DOHH2 (cell line): ENCODE results near the gene VEGFA.

ENCODE experiments used
- H3F3A ChIP-seq: fragments of 200-600 bp; sonication (generic), shearing (Covaris generic); 2 replicates; pipeline ENCODE4 v1.6.0; 2016; ENCODE audit warnings: antibody characterized with exemption, mild to moderate bottlenecking; ENCODE audit not compliant: control insufficient read depth, insufficient read depth
- H3K27ac ChIP-seq: fragments of 200-600 bp; sonication (generic); 2 replicates; pipeline ENCODE4 v1.5.1; 2014; ENCODE audit warnings: low read depth, mild to moderate bottlenecking, low read length, moderate library complexity
- H3K27me3 ChIP-seq: fragments of 200-600 bp; sonication (generic); 2 replicates; pipeline ENCODE4 v1.6.1; 2014; ENCODE audit warnings: mild to moderate bottlenecking, low read length, mixed read lengths; ENCODE audit not compliant: control insufficient read depth
- H3K36me3 ChIP-seq: fragments of 200-600 bp; sonication (generic); 2 replicates; pipeline ENCODE4 v1.6.1; 2014; ENCODE audit warnings: mild to moderate bottlenecking, low read length, moderate library complexity, mixed read lengths; ENCODE audit not compliant: control insufficient read depth
- H3K4me1 ChIP-seq: fragments of 200-600 bp; sonication (generic); 2 replicates; pipeline ENCODE4 v1.6.1; 2014; ENCODE audit warnings: mild to moderate bottlenecking, low read length, mixed read lengths; ENCODE audit not compliant: control insufficient read depth
- H3K4me2 ChIP-seq: fragments of 200-600 bp; sonication (generic); 2 replicates; pipeline ENCODE4 v1.6.0; 2014; ENCODE audit warnings: mild to moderate bottlenecking, low read length, moderate library complexity
- H3K4me3 ChIP-seq: fragments of 200-600 bp; sonication (generic); 2 replicates; pipeline ENCODE4 v1.5.1; 2014; ENCODE audit warnings: mild to moderate bottlenecking, low read length, mixed read lengths
- H3K79me2 ChIP-seq: fragments of 200-600 bp; sonication (generic); 2 replicates; pipeline ENCODE4 v1.6.1; 2014; ENCODE audit warnings: mild to moderate bottlenecking, low read length, mixed read lengths; ENCODE audit not compliant: control insufficient read depth
- H3K9me2 ChIP-seq: fragments of 200-600 bp; sonication (generic); replicated peaks from 2 replicates; pipeline ENCODE4 v1.6.1; 2014; ENCODE audit warnings: mild to moderate bottlenecking, low read length, mixed read lengths; ENCODE audit not compliant: control insufficient read depth
- H3K9me3 ChIP-seq: fragments of 200-600 bp; sonication (generic); 2 replicates; pipeline ENCODE4 v1.6.1; 2014; ENCODE audit warnings: antibody characterized with exemption, low read length, mixed read lengths; ENCODE audit not compliant: control insufficient read depth, insufficient read depth
- H4K20me1 ChIP-seq: fragments of 200-600 bp; sonication (generic); 2 replicates; pipeline ENCODE4 v1.6.0; 2014; ENCODE audit warnings: low read depth, mild to moderate bottlenecking, antibody characterized with exemption, low read length, moderate library complexity; ENCODE audit not compliant: control insufficient read depth, insufficient read depth
- EZH2phosphoT487 ChIP-seq: fragments of 200-600 bp; sonication (generic); IDR thresholded peaks from 2 replicates; pipeline ENCODE4 v1.6.1; 2017; ENCODE audit warnings: borderline replicate concordance, mild to moderate bottlenecking, antibody characterized with exemption, low read length, moderate library complexity, mixed read lengths
- TF ChIP-seq, protein P1 (sequence below): fragments of 200-600 bp; sonication (generic); IDR thresholded peaks from one replicate; pipeline ENCODE4 v1.5.1; 2014; ENCODE audit warnings: antibody characterized with exemption, mild to moderate bottlenecking, low read depth, low read length; ENCODE audit not compliant: poor library complexity, severe bottlenecking

Gene VEGFA

DNA sequence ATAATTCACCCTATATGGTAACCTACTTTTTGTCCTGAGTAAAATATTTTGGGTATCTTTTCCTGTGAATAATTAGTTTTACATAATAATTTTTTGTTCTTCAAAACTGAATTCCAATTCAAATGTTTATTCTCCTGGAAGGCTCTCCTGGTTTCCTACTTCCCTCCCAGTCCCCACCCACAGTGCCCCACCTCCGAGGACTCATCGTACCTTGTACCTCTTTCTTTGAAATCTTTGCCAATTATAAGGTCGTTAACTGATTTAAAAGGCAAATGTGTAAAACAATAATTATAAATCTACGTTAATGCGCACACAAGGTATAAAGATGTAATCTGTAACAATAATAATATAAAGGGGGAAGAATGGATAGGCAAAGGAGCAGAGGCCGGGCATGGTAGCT, 40.5 kb upstream of the VEGFA start:
- no peaks in the 10 kb centered on the region for H3K9me2 ChIP-seq
- H3K79me2 ChIP-seq = no peaks in the 10 kb centered on the region
- peaks cover 12% of the 10 kb centered on the region for H3K9me3 ChIP-seq
- peaks cover 3% of the 10 kb centered on the region; the same call in 1 of the 2 replicates for H3F3A ChIP-seq
- TF ChIP-seq, protein P1, sequence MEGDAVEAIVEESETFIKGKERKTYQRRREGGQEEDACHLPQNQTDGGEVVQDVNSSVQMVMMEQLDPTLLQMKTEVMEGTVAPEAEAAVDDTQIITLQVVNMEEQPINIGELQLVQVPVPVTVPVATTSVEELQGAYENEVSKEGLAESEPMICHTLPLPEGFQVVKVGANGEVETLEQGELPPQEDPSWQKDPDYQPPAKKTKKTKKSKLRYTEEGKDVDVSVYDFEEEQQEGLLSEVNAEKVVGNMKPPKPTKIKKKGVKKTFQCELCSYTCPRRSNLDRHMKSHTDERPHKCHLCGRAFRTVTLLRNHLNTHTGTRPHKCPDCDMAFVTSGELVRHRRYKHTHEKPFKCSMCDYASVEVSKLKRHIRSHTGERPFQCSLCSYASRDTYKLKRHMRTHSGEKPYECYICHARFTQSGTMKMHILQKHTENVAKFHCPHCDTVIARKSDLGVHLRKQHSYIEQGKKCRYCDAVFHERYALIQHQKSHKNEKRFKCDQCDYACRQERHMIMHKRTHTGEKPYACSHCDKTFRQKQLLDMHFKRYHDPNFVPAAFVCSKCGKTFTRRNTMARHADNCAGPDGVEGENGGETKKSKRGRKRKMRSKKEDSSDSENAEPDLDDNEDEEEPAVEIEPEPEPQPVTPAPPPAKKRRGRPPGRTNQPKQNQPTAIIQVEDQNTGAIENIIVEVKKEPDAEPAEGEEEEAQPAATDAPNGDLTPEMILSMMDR = no peak
- TF ChIP-seq EZH2phosphoT487 = no peak
- H3K27ac ChIP-seq = no peak overlapping the region
- H3K27me3 ChIP-seq = no peaks in the 10 kb centered on the region
- H4K20me1 ChIP-seq = no peaks in the 10 kb centered on the region
- H3K36me3 ChIP-seq = no peaks in the 10 kb centered on the region
- no peak overlapping the region for H3K4me2 ChIP-seq
- no peak overlapping the region for H3K4me3 ChIP-seq
- H3K4me1 ChIP-seq = peaks cover 29% of the 10 kb centered on the region

DNA sequence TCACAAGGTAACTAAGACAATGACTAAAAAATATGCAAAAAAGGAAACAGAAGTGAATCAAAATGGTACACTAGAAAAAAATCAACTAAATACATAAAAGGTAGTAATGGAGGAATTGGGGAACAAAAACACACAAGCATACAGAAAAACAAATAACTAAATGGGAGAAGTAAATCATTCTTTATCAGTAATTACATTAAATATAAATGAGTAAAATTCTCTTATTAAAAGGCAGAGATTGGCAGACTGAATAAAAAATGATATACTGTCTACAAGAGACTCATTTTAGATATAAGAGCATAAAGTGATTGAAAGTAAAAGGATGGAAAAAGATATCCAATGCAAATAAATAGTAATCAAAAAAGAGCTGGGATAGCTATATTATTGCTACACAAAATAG, 39.4 kb upstream of the VEGFA start:
- no peaks in the 10 kb centered on the region for H3K27me3 ChIP-seq
- H3K4me1 ChIP-seq = peaks cover 24% of the 10 kb centered on the region
- H3K4me2 ChIP-seq = no peak overlapping the region
- no peak overlapping the region for H3K4me3 ChIP-seq
- H3K27ac ChIP-seq = no peak overlapping the region
- no peaks in the 10 kb centered on the region for H4K20me1 ChIP-seq
- no peaks in the 10 kb centered on the region for H3K36me3 ChIP-seq
- peaks cover 3% of the 10 kb centered on the region; the same call in 1 of the 2 replicates for H3F3A ChIP-seq
- H3K9me2 ChIP-seq = no peaks in the 10 kb centered on the region
- TF ChIP-seq, protein P1 = no peak
- no peak for TF ChIP-seq EZH2phosphoT487
- peaks cover 12% of the 10 kb centered on the region for H3K9me3 ChIP-seq
- no peaks in the 10 kb centered on the region for H3K79me2 ChIP-seq

DNA sequence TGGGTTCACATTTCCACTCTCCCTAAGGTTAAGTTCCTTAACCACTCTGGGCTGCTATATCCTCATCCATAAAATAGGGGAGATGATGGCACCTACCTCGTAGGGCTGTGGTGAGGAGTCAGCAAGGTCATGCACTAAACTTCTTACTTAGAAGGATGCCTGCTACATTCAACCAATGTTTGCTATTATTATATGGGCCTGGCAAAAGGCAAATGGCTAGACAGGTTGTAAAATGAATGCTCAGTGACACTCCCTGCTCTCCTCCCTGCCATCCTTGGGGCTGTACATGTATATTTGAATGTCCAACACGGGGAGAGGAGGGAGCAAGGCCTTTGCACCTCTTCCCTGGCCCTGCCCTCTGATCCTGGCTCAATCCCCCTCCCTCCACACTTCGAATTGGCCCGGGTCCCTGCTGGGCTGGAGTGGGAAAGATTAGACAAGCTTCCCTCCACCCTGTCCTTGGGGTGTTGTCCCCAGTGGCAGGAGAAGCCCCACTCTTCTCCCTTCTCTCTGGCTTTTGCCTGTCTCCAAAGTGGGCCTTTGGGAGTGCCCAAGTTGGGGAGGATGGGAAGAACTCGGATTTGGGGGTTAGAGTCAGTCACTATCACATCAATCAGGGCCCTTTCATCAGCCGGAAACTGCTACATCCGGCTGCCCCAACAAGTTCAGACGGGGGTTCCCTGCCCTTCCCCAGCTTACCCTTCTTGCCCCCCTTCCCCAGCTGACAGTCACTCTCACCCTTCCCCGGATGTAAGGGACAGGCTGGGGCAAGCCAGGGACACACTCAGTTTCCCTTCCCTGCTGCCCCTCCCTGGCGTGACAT, 36.3 kb upstream of the VEGFA start:
- H3K4me3 ChIP-seq = peak overlapping the region; percentile 11; the same call in 1 of the 2 replicates
- H3K9me3 ChIP-seq = peaks cover 12% of the 10 kb centered on the region
- H3K4me2 ChIP-seq = peak overlapping the region; percentile 41
- peaks cover 21% of the 10 kb centered on the region for H3K4me1 ChIP-seq
- H3K27me3 ChIP-seq = no peaks in the 10 kb centered on the region
- H3K36me3 ChIP-seq = no peaks in the 10 kb centered on the region
- H3K79me2 ChIP-seq = no peaks in the 10 kb centered on the region
- TF ChIP-seq EZH2phosphoT487 = no peak
- TF ChIP-seq, protein P1 = no peak
- peak overlapping the region; percentile 19; the same call in 1 of the 2 replicates for H3K27ac ChIP-seq
- no peaks in the 10 kb centered on the region for H3K9me2 ChIP-seq
- peaks cover 3% of the 10 kb centered on the region; the same call in 1 of the 2 replicates for H3F3A ChIP-seq
- no peaks in the 10 kb centered on the region for H4K20me1 ChIP-seq
